IMR-90 (cell line): ENCODE results near the gene PATJ. TPM values are rescaled to one million over a fixed set of nuclear protein-coding genes. Genes with fewer than 3 reads are reported as not detected.

Experiments
- ATAC-seq: fragments of 200-7000 bp; cut with Tn5 transposase; 2 replicates; pipeline ENCODE4 v1.9.1; 2020; ENCODE audit warnings: low read depth, mild to moderate bottlenecking, moderate library complexity
- BruUV-seq: library from RNA; stranded (reverse); fragments of 400-500 nt; replicated peaks from 2 replicates; lab custom pipeline; 2021; lab: Mats Ljungman, UMichigan
- CTCF ChIA-PET: fragments of 300-600 bp; formaldehyde crosslinking; extraction: SDS; loops from one replicate; lab custom pipeline; 2021; ENCODE audit warnings: antibody characterized with exemption; lab: Yijun Ruan, JAX
- POLR2A ChIA-PET: fragments of 300-600 bp; sonication (Branson Sonifier 250); formaldehyde crosslinking; loops from one replicate; lab custom pipeline; 2022; ENCODE audit warnings: antibody characterized with exemption; ENCODE audit not compliant: unreplicated experiment; lab: Charles Lee
- DNase-seq: peaks from one replicate; pipeline ENCODE4 v3.0.0; 2013
- H2AFZ ChIP-seq: replicated peaks from 2 replicates; pipeline ENCODE3; 2013; ENCODE audit warnings: low read length, mild to moderate bottlenecking; ENCODE audit not compliant: poor library complexity
- H2AK5ac ChIP-seq: 2 replicates; pipeline ENCODE4 v1.6.1; 2013; ENCODE audit warnings: low read depth, low read length, inconsistent platforms
- H2AK9ac ChIP-seq: replicated peaks from 2 replicates; pipeline ENCODE3; 2013; ENCODE audit warnings: mild to moderate bottlenecking, low read depth, low read length, moderate library complexity; ENCODE audit not compliant: poor library complexity
- H2BK120ac ChIP-seq: 2 replicates; pipeline ENCODE4 v1.6.1; 2013; ENCODE audit warnings: low read depth, low read length, inconsistent platforms
- H2BK15ac ChIP-seq: 3 replicates; pipeline ENCODE4 v1.6.1; 2013; ENCODE audit warnings: low read depth, low read length, inconsistent platforms
- H2BK20ac ChIP-seq: 2 replicates; pipeline ENCODE4 v1.6.1; 2013; ENCODE audit warnings: low read depth, mild to moderate bottlenecking, inconsistent platforms, low read length, moderate library complexity
- H2BK5ac ChIP-seq: 2 replicates; pipeline ENCODE4 v1.6.1; 2013; ENCODE audit warnings: mild to moderate bottlenecking, low read depth, low read length, inconsistent platforms; ENCODE audit not compliant: poor library complexity, severe bottlenecking
- H3K14ac ChIP-seq: replicated peaks from 2 replicates; pipeline ENCODE4 v1.6.1; 2013; ENCODE audit warnings: low read depth, low read length, inconsistent platforms
- H3K18ac ChIP-seq: 2 replicates; pipeline ENCODE4 v1.6.1; 2013; ENCODE audit warnings: low read depth, low read length, control low read depth
- H3K23ac ChIP-seq: 2 replicates; pipeline ENCODE4 v1.6.1; 2013; ENCODE audit warnings: low read depth, low read length, inconsistent platforms
- H3K27ac ChIP-seq: 2 replicates; pipeline ENCODE4 v1.5.1; 2013; ENCODE audit warnings: mild to moderate bottlenecking, control low read depth, low read length; ENCODE audit not compliant: insufficient read depth
- H3K27me3 ChIP-seq: 2 replicates; pipeline ENCODE4 v1.6.1; 2013; ENCODE audit warnings: low read length; ENCODE audit not compliant: control insufficient read depth, insufficient read depth
- H3K36me3 ChIP-seq: 2 replicates; pipeline ENCODE4 v1.6.1; 2013; ENCODE audit warnings: low read length, mixed read lengths; ENCODE audit not compliant: control insufficient read depth, insufficient read depth
- H3K4ac ChIP-seq: 2 replicates; pipeline ENCODE4 v1.6.1; 2013; ENCODE audit warnings: low read depth, low read length, inconsistent platforms
- H3K4me1 ChIP-seq: 2 replicates; pipeline ENCODE4 v1.6.1; 2013; ENCODE audit warnings: low read length, mixed read lengths; ENCODE audit not compliant: control insufficient read depth, insufficient read depth
- H3K4me2 ChIP-seq: 2 replicates; pipeline ENCODE4 v1.6.1; 2013; ENCODE audit warnings: low read depth, mild to moderate bottlenecking, control low read depth, low read length, moderate library complexity
- H3K4me3 ChIP-seq: 2 replicates; pipeline ENCODE4 v1.5.1; 2013; ENCODE audit warnings: low read depth, mild to moderate bottlenecking, control low read depth, low read length, moderate library complexity; ENCODE audit not compliant: insufficient read depth
- H3K56ac ChIP-seq: 2 replicates; pipeline ENCODE4 v1.6.1; 2013; ENCODE audit warnings: low read length, inconsistent platforms; ENCODE audit not compliant: insufficient read depth; ENCODE audit errors: extremely low read depth
- H3K79me1 ChIP-seq, 2 experiments: 2 replicates each; pipeline ENCODE4 v1.6.1; 2013; ENCODE audit warnings: low read length in 2 of 2, inconsistent platforms in 1 of 2, low read depth in 1 of 2
- H3K9ac ChIP-seq: 2 replicates; pipeline ENCODE4 v1.6.1; 2013; ENCODE audit warnings: low read depth, low read length, control low read depth
- H3K9me1 ChIP-seq: 2 replicates; pipeline ENCODE4 v1.6.1; 2013; ENCODE audit warnings: low read length, inconsistent platforms; ENCODE audit not compliant: insufficient read depth
- H3K9me3 ChIP-seq: 2 replicates; pipeline ENCODE4 v1.6.1; 2013; ENCODE audit warnings: low read length; ENCODE audit not compliant: control insufficient read depth, insufficient read depth
- H4K20me1 ChIP-seq: 2 replicates; pipeline ENCODE4 v1.6.1; 2013; ENCODE audit warnings: low read length, inconsistent platforms; ENCODE audit not compliant: insufficient read depth
- H4K5ac ChIP-seq: 2 replicates; pipeline ENCODE4 v1.6.1; 2013; ENCODE audit warnings: mild to moderate bottlenecking, low read depth, low read length, control low read depth
- H4K8ac ChIP-seq, 2 experiments: 2 replicates each; pipeline ENCODE4 v1.6.1; 2013; ENCODE audit warnings: low read depth in 2 of 2, low read length in 2 of 2, control low read depth in 1 of 2, inconsistent platforms in 1 of 2
- H4K91ac ChIP-seq: 2 replicates; pipeline ENCODE4 v1.6.1; 2013; ENCODE audit warnings: low read depth, low read length, inconsistent platforms; ENCODE audit not compliant: insufficient read depth
- BHLHE40 ChIP-seq: fragments of 150-350 bp; IDR thresholded peaks from 2 replicates; pipeline ENCODE4 v1.6.1; 2016; ENCODE audit warnings: mild to moderate bottlenecking, low read depth, low read length
- CEBPB ChIP-seq: IDR thresholded peaks from 2 replicates; pipeline ENCODE4 v1.6.1; 2012; ENCODE audit warnings: low read depth, low read length, improper control_type of control experiment
- CHD1 ChIP-seq: IDR thresholded peaks from 2 replicates; pipeline ENCODE4 v1.6.1; 2012; ENCODE audit warnings: low read depth, low read length, improper control_type of control experiment
- CTCF ChIP-seq: conservative IDR thresholded peaks from 2 replicates; pipeline ENCODE4 v1.5.1; 2012; ENCODE audit warnings: mild to moderate bottlenecking, low read depth, low read length, improper control_type of control experiment
- ELK1 ChIP-seq: fragments of 150-350 bp; IDR thresholded peaks from 2 replicates; pipeline ENCODE4 v1.6.1; 2016; ENCODE audit warnings: low read depth, mild to moderate bottlenecking, low read length, moderate library complexity, borderline replicate concordance
- FOS ChIP-seq: fragments of 150-350 bp; IDR thresholded peaks from 2 replicates; pipeline ENCODE4 v1.6.1; 2016; ENCODE audit warnings: low read depth, low read length
- MAFK ChIP-seq: IDR thresholded peaks from 2 replicates; pipeline ENCODE4 v1.6.1; 2012; ENCODE audit warnings: low read depth, low read length, improper control_type of control experiment
- MAZ ChIP-seq: IDR thresholded peaks from 2 replicates; pipeline ENCODE4 v1.6.1; 2012; ENCODE audit warnings: low read depth, mild to moderate bottlenecking, low read length, improper control_type of control experiment, moderate library complexity, borderline replicate concordance
- MXI1 ChIP-seq: IDR thresholded peaks from 2 replicates; pipeline ENCODE4 v1.6.1; 2012; ENCODE audit warnings: low read depth, mild to moderate bottlenecking, low read length, moderate library complexity, borderline replicate concordance
- NFE2L2 ChIP-seq: fragments of 150-350 bp; IDR thresholded peaks from 2 replicates; pipeline ENCODE4 v1.6.1; 2016; ENCODE audit warnings: low read depth, mild to moderate bottlenecking, low read length
- POLR2A ChIP-seq: IDR thresholded peaks from 2 replicates; pipeline ENCODE4 v1.6.1; 2012; ENCODE audit warnings: mild to moderate bottlenecking, low read depth, low read length
- RAD21 ChIP-seq: IDR thresholded peaks from 2 replicates; pipeline ENCODE4 v1.6.1; 2012; ENCODE audit warnings: low read length, improper control_type of control experiment
- RCOR1 ChIP-seq: IDR thresholded peaks from 2 replicates; pipeline ENCODE4 v1.6.1; 2012; ENCODE audit warnings: mild to moderate bottlenecking, low read length, improper control_type of control experiment; ENCODE audit not compliant: insufficient replicate concordance
- RFX5 ChIP-seq: IDR thresholded peaks from 2 replicates; pipeline ENCODE4 v1.8.0; 2012; ENCODE audit warnings: low read depth, mild to moderate bottlenecking, low read length, moderate library complexity
- SMC3 ChIP-seq: fragments of 150-350 bp; IDR thresholded peaks from 2 replicates; pipeline ENCODE4 v1.6.1; 2016; ENCODE audit warnings: low read depth, mild to moderate bottlenecking, antibody characterized with exemption, low read length, moderate library complexity
- USF2 ChIP-seq: fragments of 150-350 bp; IDR thresholded peaks from 2 replicates; pipeline ENCODE4 v1.6.1; 2017; ENCODE audit warnings: mild to moderate bottlenecking, antibody characterized with exemption, low read length, low read depth
- WGBS, 2 experiments: methylation state at CpG; one replicate each; pipeline versions ENCODE4 v1.1.5 to v1.1.7; 2013; ENCODE audit warnings: missing lambda C conversion rate in 2 of 2; ENCODE audit not compliant: insufficient read length in 1 of 2; ENCODE audit errors: extremely low coverage in 2 of 2; 5-methylcytosine and 5-hydroxymethylcytosine counted together
- dilution Hi-C: fragments of 300-500 bp; cut with HindIII; formaldehyde crosslinking; loops from one replicate; pipeline ENCODE4 v1.14.3; 2018; ENCODE audit warnings: low sequenced_read_pairs; ENCODE audit not compliant: unreplicated experiment
- in situ Hi-C: fragments of 300-500 bp; cut with MboI; formaldehyde crosslinking; loops from 3 replicates; pipeline ENCODE4 v1.14.3; 2019; ENCODE audit warnings: low sequenced_read_pairs, inconsistent platforms, mixed read lengths
- intact Hi-C: fragments of 100-400 bp; cut with micrococcal nuclease; formaldehyde crosslinking; loops from 2 replicates; pipeline ENCODE4 v1.10.0; 2022
- polyA plus RNA-seq, 3 experiments: library from polyadenylated mRNA; depleted of rRNA; stranded (reverse); fragments of >200 nt; gene quantifications; 2 replicates each; pipeline ENCODE4 v1.2.3, GENCODE V29; 2012; ENCODE audit warnings: low replicate concordance in 1 of 3
- total RNA-seq: library from RNA; depleted of rRNA; stranded (reverse); fragments of >200 nt; gene quantifications from 2 replicates; pipeline ENCODE4 v1.2.3, GENCODE V29; 2012

The PATJ gene
- total and polyA plus RNA-seq, 2 of the 4 experiments (the other 2 are of a cell fraction): 2.0 to 3.4 TPM

- no peak overlapping the region for H3K9ac ChIP-seq
- H3K23ac ChIP-seq: no peak overlapping the region
- H3K9me1 ChIP-seq: no peaks in the 10 kb centered on the region
- no peak overlapping the region for H2BK5ac ChIP-seq
- ATAC-seq (no peak), DNase-seq (no peak)
- WGBS, 2 experiments: 80% methylated on average over 1 of the region's 2 CpGs; no CpG with 5 or more reads in 1 of the 2 experiments
- H3K4me3 ChIP-seq: no peak overlapping the region
- no peak overlapping the region for H3K27ac ChIP-seq
- in situ Hi-C loops: no loop called here
- no peak overlapping the region for H2BK15ac ChIP-seq
- ChIA-PET POLR2A (no interaction called here), CTCF (no interaction called here)
- no peak overlapping the region for H3K14ac ChIP-seq
- TF ChIP-seq POLR2A (no peak), CEBPB (no peak), USF2 (no peak), MAFK (no peak), RAD21 (no peak), CTCF (no peak), FOS (no peak), BHLHE40 (no peak), MAZ (no peak), NFE2L2 (no peak), SMC3 (no peak), MXI1 (no peak), ELK1 (no peak), RFX5 (no peak), RCOR1 (no peak), CHD1 (no peak)
- no peak overlapping the region for H3K4ac ChIP-seq
- H3K36me3 ChIP-seq: no peaks in the 10 kb centered on the region
- no peaks in the 10 kb centered on the region for H3K79me1 ChIP-seq
- BruUV-seq: no TSS peak
- H2AK5ac ChIP-seq: no peak overlapping the region
- H4K8ac ChIP-seq: no peak overlapping the region
- H3K18ac ChIP-seq: no peak overlapping the region
- H4K91ac ChIP-seq: no peak overlapping the region
- intact Hi-C loops: no loop called here
- H2AFZ ChIP-seq: no peak overlapping the region
- dilution Hi-C loops: no loop called here
- H4K20me1 ChIP-seq: no peaks in the 10 kb centered on the region
- no peak overlapping the region for H2AK9ac ChIP-seq
- H2BK20ac ChIP-seq: no peak overlapping the region
- H3K9me3 ChIP-seq: no peaks in the 10 kb centered on the region
- no peaks in the 10 kb centered on the region for H3K4me1 ChIP-seq
- H4K5ac ChIP-seq: no peak overlapping the region
- H3K56ac ChIP-seq: no peak overlapping the region
- no peaks in the 10 kb centered on the region for H3K27me3 ChIP-seq
- H3K4me2 ChIP-seq: no peak overlapping the region
- no peak overlapping the region for H2BK120ac ChIP-seq
Observed at GRCh38 chr1:61784726-61785125, 42.4 kb downstream of the PATJ start.
